Activated CD4-positive, alpha-beta memory T cell treated with anti-CD3 and anti-CD28 coated beads, Interleukin-2, amount 10 ng/mL, durations not matched to agents 7 days and 5 days (primary cell): ENCODE measurements around the gene GLYATL1B. TPM values are rescaled to one million over a fixed set of nuclear protein-coding genes. Genes with fewer than 3 reads are reported as not detected.
"Not testable (repeated sequence)": the region's sequence is repeated elsewhere in the genome, so short reads cannot be mapped to it uniquely, and the experiment has no call there.

Source experiments
- CTCF ChIA-PET: fragments of 350-600 bp; sonication (Branson Sonifier 250); formaldehyde crosslinking; loops from one replicate; lab custom pipeline; 2021; ENCODE audit warnings: antibody characterized with exemption, inconsistent platforms; lab: Charles Lee
- POLR2A ChIA-PET: fragments of 350-600 bp; sonication (Branson Sonifier 250); formaldehyde crosslinking; loops from one replicate; lab custom pipeline; 2021; ENCODE audit warnings: antibody characterized with exemption; lab: Charles Lee
- DNase-seq: peaks from one replicate; pipeline ENCODE4 v3.0.0-alpha.2; 2020
- H3K27ac Mint-ChIP-seq: one replicate; pipeline ENCODE4 v1.8.0; 2021; ENCODE audit warnings: mild to moderate bottlenecking, mixed read lengths
- H3K27me3 Mint-ChIP-seq: one replicate; pipeline ENCODE4 v1.8.0; 2021; ENCODE audit warnings: mixed read lengths
- H3K36me3 Mint-ChIP-seq: one replicate; pipeline ENCODE4 v1.8.0; 2021; ENCODE audit warnings: low read depth, mixed read lengths
- H3K4me1 Mint-ChIP-seq: one replicate; pipeline ENCODE4 v1.8.0; 2021; ENCODE audit warnings: mixed read lengths
- H3K4me3 Mint-ChIP-seq: one replicate; pipeline ENCODE4 v1.8.0; 2021; ENCODE audit warnings: mild to moderate bottlenecking, mixed read lengths
- H3K9me3 Mint-ChIP-seq: one replicate; pipeline ENCODE4 v1.8.0; 2021; ENCODE audit warnings: mixed read lengths
- total RNA-seq, 2 experiments: library from RNA; stranded (reverse); gene quantifications; one replicate each; pipeline ENCODE4 v1.2.3, GENCODE V29; 2021

GLYATL1B gene
- total RNA-seq, 2 experiments from 2014 or later = not detected

DNA sequence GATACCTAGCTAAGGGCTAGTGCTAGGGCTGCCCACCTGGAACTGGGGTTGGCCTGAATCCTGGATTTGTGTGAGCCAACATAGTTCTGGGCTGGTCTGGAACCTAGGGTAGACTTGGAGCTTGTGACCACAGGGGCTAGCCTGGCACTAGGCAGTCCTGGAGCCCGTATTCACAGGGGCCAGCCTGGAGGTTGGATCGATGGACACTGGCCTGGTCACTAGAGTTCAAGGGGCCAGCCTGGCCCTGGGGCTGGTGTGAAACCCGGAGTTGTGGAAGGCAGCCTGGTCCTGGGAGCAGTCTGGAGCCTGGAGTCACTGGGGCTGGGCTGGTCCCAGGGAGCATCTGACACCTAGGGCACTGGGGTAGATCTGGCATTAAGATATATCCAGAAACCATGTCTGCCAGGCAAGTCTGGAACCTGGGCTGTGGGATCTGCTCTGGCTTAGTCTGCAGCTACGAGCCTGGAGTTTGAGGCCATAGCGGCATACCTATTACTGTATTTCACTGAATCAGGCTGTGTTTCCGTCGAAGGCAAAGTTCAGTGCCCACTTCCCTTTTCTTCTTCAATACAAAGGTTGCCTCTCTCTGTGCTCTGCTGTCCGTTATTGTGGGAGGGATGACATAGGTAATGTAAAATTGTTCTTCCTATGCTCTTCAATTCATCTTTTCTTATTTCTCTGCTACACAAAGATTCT, 9.1 kb upstream of the GLYATL1B start:
- H3K4me1 Mint-ChIP-seq = no peaks in the 10 kb centered on the region
- DNase-seq = no peak
- ChIA-PET CTCF (no interaction called here), POLR2A (interaction anchor here (1.0 kb wide), 1 partner anchor 30 kb away, joined by 3 read pairs; the partner anchor contains the start of gene FAM111B)
- no peaks in the 10 kb centered on the region for H3K9me3 Mint-ChIP-seq
- no peak overlapping the region for H3K27ac Mint-ChIP-seq
- H3K27me3 Mint-ChIP-seq = peaks cover 35% of the 10 kb centered on the region
- no peaks in the 10 kb centered on the region for H3K36me3 Mint-ChIP-seq
- no peak overlapping the region for H3K4me3 Mint-ChIP-seq

- Mint-ChIP-seq H3K4me1 (no peaks in the 10 kb centered on the region), H3K4me3 (no peak overlapping the region), H3K9me3 (no peaks in the 10 kb centered on the region), H3K27me3 (peaks cover 28% of the 10 kb centered on the region), H3K27ac (no peak overlapping the region), H3K36me3 (no peaks in the 10 kb centered on the region)
- CTCF ChIA-PET = no interaction called here
- no peak for DNase-seq
- POLR2A ChIA-PET = no interaction called here
These were observed 7.7 kb upstream of the GLYATL1B start for GRCh38 chr11:59078435-59078834.

GRCh38 chr11:59079086-59079485, 7.0 kb upstream of the GLYATL1B start:
- no peak overlapping the region for H3K4me3 Mint-ChIP-seq
- H3K36me3 Mint-ChIP-seq = no peaks in the 10 kb centered on the region
- no peak overlapping the region for H3K27ac Mint-ChIP-seq
- peaks cover 30% of the 10 kb centered on the region for H3K27me3 Mint-ChIP-seq
- ChIA-PET POLR2A (no interaction called here), CTCF (no interaction called here)
- no peaks in the 10 kb centered on the region for H3K4me1 Mint-ChIP-seq
- H3K9me3 Mint-ChIP-seq = no peaks in the 10 kb centered on the region
- DNase-seq = no peak

DNA sequence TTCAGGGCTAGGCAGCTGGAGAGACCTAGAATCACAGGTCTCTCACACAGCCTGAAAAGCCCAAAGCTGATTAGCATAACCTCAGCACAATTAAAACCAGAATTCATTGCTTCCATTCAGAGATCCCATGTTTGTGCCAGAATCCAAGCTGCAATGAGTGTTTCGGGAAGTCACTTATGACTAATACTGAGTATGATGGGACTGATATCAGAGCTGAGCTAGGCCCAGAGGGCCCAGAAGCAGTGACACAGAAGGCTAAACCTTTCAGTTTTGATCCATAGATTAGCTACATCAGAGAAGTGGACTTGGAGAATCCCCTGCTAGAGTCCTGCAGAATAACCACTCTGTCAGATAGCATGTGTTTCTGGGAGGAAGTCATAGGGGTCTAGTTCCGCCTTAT, 5.7 kb upstream of the GLYATL1B start:
- H3K4me1 Mint-ChIP-seq, H3K27ac Mint-ChIP-seq, H3K9me3 Mint-ChIP-seq, DNase-seq, H3K36me3 Mint-ChIP-seq, H3K4me3 Mint-ChIP-seq, CTCF ChIA-PET, POLR2A ChIA-PET: not testable (repeated sequence)
- peaks cover 25% of the 10 kb centered on the region for H3K27me3 Mint-ChIP-seq

DNA sequence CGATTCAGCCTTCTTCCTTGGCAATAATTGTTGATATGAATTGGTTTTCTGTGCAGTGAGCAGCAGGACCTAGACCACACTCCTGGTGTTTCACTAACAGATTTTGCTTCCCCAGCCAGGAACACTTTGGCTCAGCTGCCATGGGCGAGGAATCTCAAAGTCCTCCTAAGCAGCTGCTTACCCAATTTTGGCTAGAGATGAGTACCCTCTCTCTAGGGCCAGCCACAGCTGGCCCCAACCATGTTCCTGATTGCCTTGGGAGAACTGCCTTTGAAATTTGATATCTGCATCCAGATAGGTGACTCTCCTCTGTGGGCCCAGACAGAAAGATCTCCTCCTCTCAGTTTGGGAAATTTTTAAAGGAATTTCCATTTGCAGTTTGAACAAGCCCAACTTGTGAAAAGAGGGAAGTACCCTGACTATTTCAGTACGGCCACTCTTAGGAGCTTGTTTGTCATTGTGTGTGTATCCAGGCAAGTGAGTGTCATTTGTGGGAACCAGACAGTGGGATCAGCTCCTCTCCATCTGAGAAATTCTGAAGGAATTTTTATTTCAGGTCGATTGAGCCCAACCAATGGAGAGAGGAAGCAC, 4.6 kb upstream of the GLYATL1B start:
- H3K36me3 Mint-ChIP-seq, H3K27ac Mint-ChIP-seq, H3K4me3 Mint-ChIP-seq, H3K4me1 Mint-ChIP-seq, CTCF ChIA-PET, POLR2A ChIA-PET, H3K9me3 Mint-ChIP-seq, DNase-seq: not testable (repeated sequence)
- peaks cover 21% of the 10 kb centered on the region for H3K27me3 Mint-ChIP-seq

DNA sequence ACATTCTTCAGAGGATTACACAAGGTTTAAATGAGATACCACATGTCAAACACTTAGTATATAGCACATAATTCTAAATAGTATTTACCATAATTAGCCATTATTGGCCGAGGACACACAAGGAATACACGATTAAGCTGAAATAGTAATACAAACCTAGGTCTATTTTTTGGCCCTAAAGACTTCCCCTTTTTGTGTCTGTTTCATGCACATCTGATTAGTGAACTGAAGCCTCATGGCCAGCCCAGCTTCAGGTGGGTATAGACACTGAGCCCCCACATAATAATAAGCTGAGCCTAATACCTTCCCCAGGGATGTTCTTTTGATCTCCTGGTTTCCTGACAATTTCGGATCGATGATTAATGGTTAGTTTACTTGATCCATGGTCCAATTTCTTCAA, 2.1 kb downstream of the GLYATL1B start:
- no peaks in the 10 kb centered on the region for H3K36me3 Mint-ChIP-seq
- no peak for DNase-seq
- ChIA-PET CTCF (interaction anchor here (0.7 to 1.5 kb wide), 2 partner anchors 9 to 34 kb away, joined by 3 to 4 read pairs; no protein-coding TSS in a partner anchor), POLR2A (no interaction called here)
- no peak overlapping the region for H3K27ac Mint-ChIP-seq
- peaks cover 27% of the 10 kb centered on the region for H3K27me3 Mint-ChIP-seq
- no peak overlapping the region for H3K4me3 Mint-ChIP-seq
- no peaks in the 10 kb centered on the region for H3K4me1 Mint-ChIP-seq
- H3K9me3 Mint-ChIP-seq = no peaks in the 10 kb centered on the region

GRCh38 chr11:59093576-59093975, 7.5 kb downstream of the GLYATL1B start:
- H3K27me3 Mint-ChIP-seq = peaks cover 18% of the 10 kb centered on the region
- H3K9me3 Mint-ChIP-seq, H3K27ac Mint-ChIP-seq, H3K4me3 Mint-ChIP-seq, DNase-seq, POLR2A ChIA-PET, H3K36me3 Mint-ChIP-seq, H3K4me1 Mint-ChIP-seq: not testable (repeated sequence)
- CTCF ChIA-PET = interaction anchor here (1.6 kb wide), 1 partner anchor 42 kb away, joined by 5 read pairs; no protein-coding TSS in a partner anchor

GRCh38 chr11:59095225-59095624, 9.1 kb downstream of the GLYATL1B start:
- H3K9me3 Mint-ChIP-seq, H3K36me3 Mint-ChIP-seq, POLR2A ChIA-PET, H3K4me1 Mint-ChIP-seq, H3K4me3 Mint-ChIP-seq, H3K27ac Mint-ChIP-seq, DNase-seq: not testable (repeated sequence)
- peaks cover 22% of the 10 kb centered on the region for H3K27me3 Mint-ChIP-seq
- CTCF ChIA-PET = interaction anchor here (0.8 to 3.8 kb wide), 4 partner anchors 12 to 76 kb away, joined by 3 to 37 read pairs (median 6); no protein-coding TSS in a partner anchor

GRCh38 chr11:59095972-59096575, 10.0 kb downstream of the GLYATL1B start:
- H3K9me3 Mint-ChIP-seq, DNase-seq, H3K36me3 Mint-ChIP-seq, H3K4me1 Mint-ChIP-seq, H3K4me3 Mint-ChIP-seq, H3K27ac Mint-ChIP-seq: not testable (repeated sequence)
- ChIA-PET CTCF (interaction anchor here (0.7 to 3.8 kb wide), 5 partner anchors 38 to 75 kb away, joined by 3 to 37 read pairs (median 4); no protein-coding TSS in a partner anchor), POLR2A (interaction anchor here (1.4 kb wide), 1 partner anchor 11 kb away, joined by 3 read pairs; the partner anchor contains the start of gene FAM111B)
- peaks cover 25% of the 10 kb centered on the region for H3K27me3 Mint-ChIP-seq

GRCh38 chr11:59097113-59097708, 11.1 kb downstream of the GLYATL1B start:
- Mint-ChIP-seq H3K4me3 (no peak overlapping the region), H3K27me3 (peaks cover 23% of the 10 kb centered on the region), H3K9me3 (no peaks in the 10 kb centered on the region), H3K27ac (no peak overlapping the region), H3K36me3 (no peaks in the 10 kb centered on the region), H3K4me1 (peaks cover 14% of the 10 kb centered on the region)
- peak; percentile 73 for DNase-seq
- ChIA-PET POLR2A (interaction anchor here (1.4 kb wide), 1 partner anchor 10 kb away, joined by 3 read pairs; the partner anchor contains the start of gene FAM111B), CTCF (interaction anchor here (0.6 to 3.8 kb wide), 9 partner anchors 9 to 61 kb away, joined by 3 to 37 read pairs (median 3); no protein-coding TSS in a partner anchor)

DNA sequence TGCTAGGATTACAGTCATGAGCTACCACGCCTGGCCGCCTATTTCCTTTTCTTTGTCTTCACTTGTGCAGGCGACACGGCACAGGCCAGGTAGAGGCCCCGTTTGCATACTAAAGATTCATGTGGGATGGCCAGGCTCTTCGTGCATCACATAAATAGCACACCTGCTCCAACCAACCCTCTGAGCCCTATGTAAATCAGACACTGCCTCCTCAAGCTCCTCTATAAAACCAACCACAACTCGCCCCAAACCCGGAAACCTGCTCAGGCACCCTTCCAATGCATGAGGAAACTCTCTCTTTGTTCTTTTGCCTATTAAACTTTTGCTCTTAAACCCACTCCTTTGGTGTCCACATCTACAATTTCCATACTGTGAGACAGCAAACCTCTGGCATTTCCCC, 11.8 kb downstream of the GLYATL1B start:
- H3K9me3 Mint-ChIP-seq, H3K4me3 Mint-ChIP-seq, H3K27ac Mint-ChIP-seq, H3K36me3 Mint-ChIP-seq, POLR2A ChIA-PET, DNase-seq: not testable (repeated sequence)
- Mint-ChIP-seq H3K4me1 (peaks cover 20% of the 10 kb centered on the region), H3K27me3 (peaks cover 23% of the 10 kb centered on the region)
- CTCF ChIA-PET = interaction anchor here (0.6 to 3.8 kb wide), 9 partner anchors 10 to 60 kb away, joined by 3 to 37 read pairs (median 3); no protein-coding TSS in a partner anchor

GRCh38 chr11:59102259-59102765, 16.2 kb downstream of the GLYATL1B start:
- Mint-ChIP-seq H3K9me3 (no peaks in the 10 kb centered on the region), H3K36me3 (peaks cover 2% of the 10 kb centered on the region), H3K4me1 (peaks cover 45% of the 10 kb centered on the region), H3K27ac (no peak overlapping the region), H3K27me3 (peaks cover 19% of the 10 kb centered on the region), H3K4me3 (peak overlapping the region; percentile 66)
- ChIA-PET POLR2A (interaction anchor here (1.4 kb wide), 1 partner anchor 40 kb away, joined by 3 read pairs; the partner anchor contains the start of gene FAM111A), CTCF (interaction anchor here (0.8 to 3.6 kb wide), 3 partner anchors 38 to 56 kb away, joined by 3 to 9 read pairs (median 3); no protein-coding TSS in a partner anchor)
- peak; percentile 75 for DNase-seq
